HG03571 (cell line): ENCODE data around the gene MCUR1.

Experiments used
- ATAC-seq: cut with Tn5 transposase; IDR thresholded peaks from one replicate; pipeline ENCODE4 v1.9.1; 2021; ENCODE audit not compliant: unreplicated experiment

MCUR1 gene

DNA sequence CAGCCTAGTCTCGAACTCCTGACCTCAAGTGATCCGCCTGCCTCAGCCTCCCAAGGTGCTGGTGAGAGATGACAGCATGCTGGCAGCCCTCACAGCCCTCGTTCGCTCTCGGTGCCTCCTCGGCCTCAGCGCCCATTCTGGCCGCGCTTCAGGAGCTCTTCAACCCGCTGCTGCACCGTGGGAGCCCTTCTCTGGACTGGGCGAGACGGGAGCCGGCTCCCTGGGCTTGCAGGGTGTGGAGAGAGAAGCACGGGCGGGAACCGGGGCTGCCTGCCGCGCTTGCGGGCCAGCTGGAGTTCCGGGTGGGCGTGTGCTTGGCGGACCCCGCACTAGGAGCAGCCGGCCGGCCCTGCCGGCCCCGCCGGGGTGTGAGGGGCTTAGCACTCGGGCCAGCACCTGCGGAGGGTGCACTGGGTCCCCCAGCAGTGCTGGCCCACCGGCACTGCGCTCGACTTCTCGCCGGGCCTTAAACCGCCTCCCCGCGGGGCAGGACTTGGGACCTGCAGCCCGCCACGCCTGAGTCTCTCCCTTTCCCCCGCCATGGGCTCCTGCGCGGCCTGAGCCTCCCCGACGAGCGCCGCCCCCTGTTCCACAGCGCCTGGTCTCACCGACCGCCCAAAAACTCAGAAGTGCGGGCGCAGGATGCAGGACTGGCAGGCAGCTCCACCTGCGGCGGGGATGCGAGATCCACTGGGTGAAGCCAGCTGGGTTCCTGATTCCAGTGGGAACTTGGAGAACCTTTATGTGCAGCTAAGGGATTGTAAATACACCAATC lies 71.2 kb downstream of the MCUR1 start:
- no peak for ATAC-seq

DNA sequence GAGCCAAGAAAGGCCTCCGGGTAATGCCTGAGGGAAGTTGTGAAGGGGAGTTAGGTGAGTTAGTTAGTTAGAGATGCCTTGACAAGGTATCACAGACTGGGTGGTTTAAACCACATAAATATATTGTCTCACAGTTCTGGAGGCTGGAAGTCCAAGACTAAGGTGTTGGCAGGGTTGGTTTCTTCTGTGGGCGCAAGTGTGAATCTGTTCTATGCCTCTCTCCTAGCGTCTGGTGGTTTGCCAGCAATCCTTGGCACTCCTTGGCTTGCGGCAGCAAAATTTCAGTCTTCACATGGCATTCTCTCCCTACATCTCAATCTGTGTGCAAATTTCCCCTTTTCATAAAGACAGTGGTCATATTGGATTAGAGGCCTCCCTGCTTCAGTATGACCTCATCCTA lies 73.0 kb downstream of the MCUR1 start:
- no peak for ATAC-seq
